ENCODE results near the gene PCDHGB7. TPM values are rescaled to one million over a fixed set of nuclear protein-coding genes. Genes with fewer than 3 reads are reported as not detected.

PCDHGB7 gene
- total RNA-seq, 1 donor from 2014 or later: 9.9 TPM

Other genes starting within 250 kb of the PCDHGB7 start
- gene PCDHB7, start 245.0 kb upstream of the PCDHGB7 start, total RNA-seq: 0.32 and 0.60 TPM in 2 replicates
- gene PCDHB8, start 239.9 kb upstream of the PCDHGB7 start, total RNA-seq: 0.32 and 0.69 TPM in 2 replicates
- gene PCDHB16, start 235.3 kb upstream of the PCDHGB7 start, total RNA-seq: 0.16 and 2.1 TPM in 2 replicates
- gene PCDHB9, start 230.5 kb upstream of the PCDHGB7 start, total RNA-seq: 0.16 and 0.69 TPM in 2 replicates
- 0.47 and 1.4 TPM in 2 replicates for gene PCDHB10, start 225.3 kb upstream of the PCDHGB7 start, total RNA-seq
- gene PCDHB11, start 218.1 kb upstream of the PCDHGB7 start, total RNA-seq: 0.16 and 0.69 TPM in 2 replicates
- gene PCDHB12, start 209.0 kb upstream of the PCDHGB7 start, total RNA-seq: 0.16 and 0.86 TPM in 2 replicates
- 0.32 and 0.94 TPM in 2 replicates for gene PCDHB13, start 203.8 kb upstream of the PCDHGB7 start, total RNA-seq
- gene PCDHB14, start 194.3 kb upstream of the PCDHGB7 start, total RNA-seq: 0.63 and 2.6 TPM in 2 replicates
- 0.32 and 0.60 TPM in 2 replicates for gene PCDHB15, start 172.3 kb upstream of the PCDHGB7 start, total RNA-seq
- 0.32 TPM in 1 of 2 replicates, not detected in the other for gene SLC25A2, start 113.6 kb upstream of the PCDHGB7 start, total RNA-seq
- gene TAF7, start 96.9 kb upstream of the PCDHGB7 start, total RNA-seq: 67.1 and 89.5 TPM in 2 replicates
- 1.3 and 1.9 TPM in 2 replicates for gene PCDHGA1, start 87.2 kb upstream of the PCDHGB7 start, total RNA-seq
- 2.3 and 4.9 TPM in 2 replicates for gene PCDHGA2, start 78.9 kb upstream of the PCDHGB7 start, total RNA-seq
- 1.0 and 1.9 TPM in 2 replicates for gene PCDHGA3, start 73.8 kb upstream of the PCDHGB7 start, total RNA-seq
- gene PCDHGB1, start 67.6 kb upstream of the PCDHGB7 start, total RNA-seq: 1.5 and 3.8 TPM in 2 replicates
- 1.1 and 4.7 TPM in 2 replicates for gene PCDHGA4, start 62.7 kb upstream of the PCDHGB7 start, total RNA-seq
- 3.0 and 4.1 TPM in 2 replicates for gene PCDHGB2, start 57.7 kb upstream of the PCDHGB7 start, total RNA-seq
- gene PCDHGA5, start 53.5 kb upstream of the PCDHGB7 start, total RNA-seq: 1.6 and 2.0 TPM in 2 replicates
- 5.1 and 5.4 TPM in 2 replicates for gene PCDHGB3, start 47.4 kb upstream of the PCDHGB7 start, total RNA-seq
- gene PCDHGA6, start 43.8 kb upstream of the PCDHGB7 start, total RNA-seq: 2.4 and 3.9 TPM in 2 replicates
- 5.7 and 11.5 TPM in 2 replicates for gene PCDHGA7, start 34.9 kb upstream of the PCDHGB7 start, total RNA-seq
- gene PCDHGB4, start 30.0 kb upstream of the PCDHGB7 start, total RNA-seq: 26.7 and 34.0 TPM in 2 replicates
- 3.5 and 4.4 TPM in 2 replicates for gene PCDHGA8, start 25.0 kb upstream of the PCDHGB7 start, total RNA-seq
- gene PCDHGB5, start 19.7 kb upstream of the PCDHGB7 start, total RNA-seq: 33.0 and 33.1 TPM in 2 replicates
- 2.9 and 3.8 TPM in 2 replicates for gene PCDHGA9, start 14.9 kb upstream of the PCDHGB7 start, total RNA-seq
- gene PCDHGB6, start 9.7 kb upstream of the PCDHGB7 start, total RNA-seq: 3.0 and 3.7 TPM in 2 replicates
- 2.3 and 7.1 TPM in 2 replicates for gene PCDHGA10, start 4.7 kb upstream of the PCDHGB7 start, total RNA-seq
- 7.0 and 12.0 TPM in 2 replicates for gene PCDHGA11, start 3.4 kb downstream of the PCDHGB7 start, total RNA-seq
- 7.4 and 15.8 TPM in 2 replicates for gene PCDHGA12, start 12.8 kb downstream of the PCDHGB7 start, total RNA-seq
- 55.5 and 158 TPM in 2 replicates for gene PCDHGC3, start 58.3 kb downstream of the PCDHGB7 start, total RNA-seq
- 3.2 and 3.3 TPM in 2 replicates for gene PCDHGC4, start 67.4 kb downstream of the PCDHGB7 start, total RNA-seq
- gene PCDHGC5, start 71.4 kb downstream of the PCDHGB7 start, total RNA-seq: 3.5 and 4.4 TPM in 2 replicates
- gene DIAPH1, start 201.3 kb downstream of the PCDHGB7 start, total RNA-seq: 17.9 and 23.5 TPM in 2 replicates
- 57.0 and 57.8 TPM in 2 replicates for gene HDAC3, start 219.2 kb downstream of the PCDHGB7 start, total RNA-seq
- gene RELL2, start 219.3 kb downstream of the PCDHGB7 start, total RNA-seq: 0.77 and 1.4 TPM in 2 replicates
- 25.1 and 25.2 TPM in 2 replicates for gene FCHSD1, start 233.7 kb downstream of the PCDHGB7 start, total RNA-seq